LNCaP clone FGC (cell line): ENCODE measurements around the gene PGAP3.

Experiments
- DNase-seq: peaks from one replicate; pipeline ENCODE4 v3.0.0-alpha.2; 2011; ENCODE audit warnings: low read depth
- H3K4me3 ChIP-seq: 2 replicates; pipeline ENCODE4 v1.5.1; 2011; ENCODE audit warnings: mild to moderate bottlenecking, low read depth, low read length, control low read depth
- TF ChIP-seq, protein P1 (sequence below): IDR thresholded peaks from 2 replicates; pipeline ENCODE4 v1.5.1; 2012; ENCODE audit warnings: mild to moderate bottlenecking; ENCODE audit not compliant: control insufficient read depth, insufficient read depth; ENCODE audit errors: extremely low read depth

Gene PGAP3

GRCh38 chr17:39651923-39652586 lies 35.8 kb downstream of the PGAP3 start:
- TF ChIP-seq, protein P1, sequence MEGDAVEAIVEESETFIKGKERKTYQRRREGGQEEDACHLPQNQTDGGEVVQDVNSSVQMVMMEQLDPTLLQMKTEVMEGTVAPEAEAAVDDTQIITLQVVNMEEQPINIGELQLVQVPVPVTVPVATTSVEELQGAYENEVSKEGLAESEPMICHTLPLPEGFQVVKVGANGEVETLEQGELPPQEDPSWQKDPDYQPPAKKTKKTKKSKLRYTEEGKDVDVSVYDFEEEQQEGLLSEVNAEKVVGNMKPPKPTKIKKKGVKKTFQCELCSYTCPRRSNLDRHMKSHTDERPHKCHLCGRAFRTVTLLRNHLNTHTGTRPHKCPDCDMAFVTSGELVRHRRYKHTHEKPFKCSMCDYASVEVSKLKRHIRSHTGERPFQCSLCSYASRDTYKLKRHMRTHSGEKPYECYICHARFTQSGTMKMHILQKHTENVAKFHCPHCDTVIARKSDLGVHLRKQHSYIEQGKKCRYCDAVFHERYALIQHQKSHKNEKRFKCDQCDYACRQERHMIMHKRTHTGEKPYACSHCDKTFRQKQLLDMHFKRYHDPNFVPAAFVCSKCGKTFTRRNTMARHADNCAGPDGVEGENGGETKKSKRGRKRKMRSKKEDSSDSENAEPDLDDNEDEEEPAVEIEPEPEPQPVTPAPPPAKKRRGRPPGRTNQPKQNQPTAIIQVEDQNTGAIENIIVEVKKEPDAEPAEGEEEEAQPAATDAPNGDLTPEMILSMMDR, result no peak
- peak; percentile 75 for DNase-seq
- H3K4me3 ChIP-seq, result no peak overlapping the region

- DNase-seq, result no peak
- no peak overlapping the region for H3K4me3 ChIP-seq
- TF ChIP-seq, protein P1, result no peak
Measured at GRCh38 chr17:39650121-39650579, 37.7 kb downstream of the PGAP3 start.

DNA sequence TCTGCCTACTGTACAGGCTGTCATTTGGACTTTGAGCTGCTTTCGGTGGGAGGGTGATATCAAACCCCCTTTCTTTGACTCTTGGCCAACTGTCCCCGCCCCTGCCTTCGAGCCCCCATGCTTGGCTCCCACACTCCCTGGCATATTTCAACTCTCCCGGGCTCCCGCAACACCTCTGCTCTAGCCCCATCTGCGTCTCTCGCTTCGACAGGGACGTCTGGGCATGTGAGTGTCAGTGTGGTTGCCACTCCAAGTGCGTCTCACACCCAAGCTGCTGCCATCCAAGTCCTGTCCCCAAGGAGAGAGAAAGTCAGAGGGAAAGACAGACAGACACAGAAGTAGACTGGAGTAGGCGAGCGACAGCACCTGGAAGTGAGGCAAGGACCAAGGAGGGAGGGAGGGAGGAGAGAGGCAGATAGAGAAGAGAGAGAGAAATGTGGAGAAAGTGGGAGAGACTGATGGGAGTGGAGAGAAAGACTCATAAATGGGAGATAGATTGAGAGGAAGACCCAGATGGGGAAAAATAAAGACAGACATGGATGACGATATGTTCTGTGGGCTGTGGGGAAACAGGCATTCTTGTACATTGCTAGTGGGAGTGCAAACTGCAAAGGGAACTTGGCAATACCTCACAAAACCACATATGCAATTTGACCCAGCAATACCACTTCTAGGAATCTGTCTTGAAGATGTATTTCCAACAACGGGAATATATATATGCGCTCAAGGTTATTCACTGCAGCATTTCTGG lies 39.1 kb downstream of the PGAP3 start:
- no peak for DNase-seq
- H3K4me3 ChIP-seq, result no peak overlapping the region
- TF ChIP-seq, protein P1, result no peak

GRCh38 chr17:39647256-39647655 lies 40.6 kb downstream of the PGAP3 start:
- DNase-seq, result no peak
- TF ChIP-seq, protein P1, result no peak
- H3K4me3 ChIP-seq, result no peak overlapping the region

- TF ChIP-seq, protein P1, result no peak
- no peak for DNase-seq
- no peak overlapping the region for H3K4me3 ChIP-seq
Measured at GRCh38 chr17:39643271-39643670, 44.6 kb downstream of the PGAP3 start.

DNA sequence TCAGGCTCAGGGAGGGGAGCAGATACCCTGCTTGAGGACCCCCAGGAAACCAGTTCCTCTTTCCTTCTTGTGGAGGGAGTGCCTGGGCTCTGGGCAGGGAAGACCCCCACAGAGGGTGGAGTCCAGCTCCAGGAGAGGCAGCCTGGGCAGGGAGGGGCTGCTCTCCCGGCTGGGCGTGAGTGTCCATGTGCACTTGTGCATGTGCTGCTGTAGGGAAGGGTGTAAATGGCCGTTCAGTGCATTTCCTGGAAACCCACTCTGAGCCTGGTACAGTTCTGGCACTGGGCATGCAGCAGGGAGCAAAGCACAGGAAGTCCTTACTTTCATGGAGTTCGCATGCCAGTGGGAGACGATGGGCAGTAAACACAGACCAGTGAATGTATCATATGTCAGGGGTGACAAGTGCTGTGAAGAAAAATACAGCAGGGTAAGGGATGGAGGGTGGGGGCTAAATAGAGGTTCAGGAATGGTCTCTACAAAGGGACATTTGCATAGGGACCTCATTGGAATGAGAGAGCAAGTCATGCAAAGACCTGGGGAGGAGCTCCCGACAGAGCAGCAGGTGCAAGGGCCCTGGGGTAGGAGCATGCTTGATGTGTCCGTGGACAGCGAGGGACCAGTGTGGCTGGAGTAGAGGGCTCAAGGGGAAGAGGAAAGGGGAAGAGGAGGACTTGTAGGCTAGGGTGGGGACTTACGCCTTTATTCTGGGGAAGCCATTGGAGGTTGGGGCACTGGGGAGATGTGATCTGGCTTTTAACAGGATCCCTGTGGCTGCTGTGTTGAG lies 45.4 kb downstream of the PGAP3 start:
- H3K4me3 ChIP-seq, result no peak overlapping the region
- TF ChIP-seq, protein P1, result no peak
- DNase-seq, result no peak
